ENCODE measurements around the gene NLGN3.

NLGN3 gene

DNA sequence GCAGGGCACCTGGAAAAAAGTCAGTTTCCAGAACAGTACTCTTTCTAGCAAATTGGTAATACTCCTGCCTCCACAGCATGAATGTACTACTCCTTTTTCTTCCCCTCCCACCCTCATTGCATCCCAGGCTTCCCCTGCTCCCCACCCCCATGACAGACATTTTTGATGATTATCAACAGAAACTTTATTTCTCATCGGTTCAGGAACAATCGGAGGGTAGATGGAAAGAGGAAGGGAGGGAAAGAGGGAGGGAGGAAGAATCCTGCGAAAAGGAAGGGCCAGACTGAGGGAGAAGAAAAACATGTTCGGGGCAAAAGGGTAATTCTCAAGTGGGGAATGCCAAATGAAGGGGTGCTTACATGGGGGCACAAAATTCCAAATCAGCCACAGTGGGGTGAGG, 37.4 kb upstream of the NLGN3 start:
- TF ChIP-seq GATA3 (IDR thresholded peaks at IDR 0.05; ENCODE audit: low read depth, low read length) (no peak), GATA2 (IDR thresholded peaks at IDR 0.05; ENCODE audit: low read depth, low read length) (no peak)

GRCh38 chrX:71107762-71108360, 36.8 kb upstream of the NLGN3 start:
- TF ChIP-seq GATA3 (IDR thresholded peaks at IDR 0.05; ENCODE audit: low read depth, low read length) = no peak
- TF ChIP-seq GATA2 (IDR thresholded peaks at IDR 0.05; ENCODE audit: low read depth, low read length) = no peak

- no peak for TF ChIP-seq GATA3 (IDR thresholded peaks at IDR 0.05; ENCODE audit: low read depth, low read length)
- TF ChIP-seq GATA2 (IDR thresholded peaks at IDR 0.05; ENCODE audit: low read depth, low read length) = no peak
Measured at GRCh38 chrX:71109051-71109450, 35.6 kb upstream of the NLGN3 start.

DNA sequence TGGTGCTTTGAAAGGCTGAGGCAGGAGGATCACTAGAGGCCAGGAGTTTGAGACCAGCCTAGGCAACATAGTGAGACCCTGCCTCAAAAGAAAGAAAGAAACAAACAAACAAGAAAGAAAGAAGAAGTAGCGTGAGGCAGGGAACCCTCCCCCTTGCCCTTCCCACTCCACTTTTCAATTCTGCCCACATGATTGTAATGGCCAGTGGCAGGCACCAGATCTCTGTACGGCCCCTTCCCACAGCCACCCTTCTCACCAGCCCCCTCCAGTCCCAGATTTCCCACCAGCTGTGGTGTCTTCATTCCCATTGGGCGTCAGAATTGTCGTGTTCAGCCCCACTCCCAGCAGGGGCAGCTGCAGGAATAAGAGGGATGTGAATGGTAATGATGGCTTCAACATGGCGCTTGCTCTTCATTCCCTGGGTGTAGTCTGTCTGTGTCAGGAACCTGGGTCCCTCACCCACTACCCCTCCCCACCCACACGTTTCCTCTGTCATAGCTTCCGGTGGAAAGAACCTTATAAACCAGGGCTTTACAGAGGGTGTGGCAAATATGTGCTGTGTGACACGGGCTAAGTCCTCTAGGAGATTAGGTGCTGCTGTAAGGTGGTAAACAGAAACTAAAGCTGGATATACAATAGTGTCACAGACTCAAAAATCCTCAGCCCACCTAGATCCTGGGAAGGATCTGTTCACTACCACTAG, 33.3 kb upstream of the NLGN3 start, which contains the start of gene IL2RG:
IL2RG (minus strand) TSS at position 437 of the 703 bp plus-strand sequence; CDS start at position 399, 38 bp downstream.
- TF ChIP-seq GATA2 (IDR thresholded peaks at IDR 0.05; ENCODE audit: low read depth, low read length) (no peak), GATA3 (IDR thresholded peaks at IDR 0.05; ENCODE audit: low read depth, low read length) (no peak)

- no peak for TF ChIP-seq GATA2 (IDR thresholded peaks at IDR 0.05; ENCODE audit: low read depth, low read length)
- TF ChIP-seq GATA3 (IDR thresholded peaks at IDR 0.05; ENCODE audit: low read depth, low read length) = no peak
Measured at GRCh38 chrX:71111921-71112431, 32.7 kb upstream of the NLGN3 start.

DNA sequence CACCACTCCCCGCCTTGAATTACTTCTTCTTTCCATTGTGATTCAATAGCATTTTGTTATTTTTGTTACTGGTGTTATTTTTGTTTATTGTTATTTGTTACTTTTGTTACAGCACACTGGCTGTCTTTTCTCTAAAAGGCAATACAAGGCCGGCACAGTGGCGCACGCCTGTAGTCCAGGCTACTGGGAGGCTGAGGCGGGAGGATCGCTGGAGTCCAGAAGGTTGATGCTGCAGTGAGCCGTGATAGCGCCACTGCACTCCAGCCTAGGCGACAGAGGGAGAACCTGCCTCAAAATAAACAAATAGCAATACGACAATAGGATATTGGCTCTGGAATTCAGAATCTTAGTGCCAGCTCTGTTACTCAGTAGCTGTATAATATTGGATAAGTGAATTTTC, 27.3 kb upstream of the NLGN3 start:
- TF ChIP-seq GATA2 (IDR thresholded peaks at IDR 0.05; ENCODE audit: low read depth, low read length) = no peak
- TF ChIP-seq GATA3 (IDR thresholded peaks at IDR 0.05; ENCODE audit: low read depth, low read length) = no peak

DNA sequence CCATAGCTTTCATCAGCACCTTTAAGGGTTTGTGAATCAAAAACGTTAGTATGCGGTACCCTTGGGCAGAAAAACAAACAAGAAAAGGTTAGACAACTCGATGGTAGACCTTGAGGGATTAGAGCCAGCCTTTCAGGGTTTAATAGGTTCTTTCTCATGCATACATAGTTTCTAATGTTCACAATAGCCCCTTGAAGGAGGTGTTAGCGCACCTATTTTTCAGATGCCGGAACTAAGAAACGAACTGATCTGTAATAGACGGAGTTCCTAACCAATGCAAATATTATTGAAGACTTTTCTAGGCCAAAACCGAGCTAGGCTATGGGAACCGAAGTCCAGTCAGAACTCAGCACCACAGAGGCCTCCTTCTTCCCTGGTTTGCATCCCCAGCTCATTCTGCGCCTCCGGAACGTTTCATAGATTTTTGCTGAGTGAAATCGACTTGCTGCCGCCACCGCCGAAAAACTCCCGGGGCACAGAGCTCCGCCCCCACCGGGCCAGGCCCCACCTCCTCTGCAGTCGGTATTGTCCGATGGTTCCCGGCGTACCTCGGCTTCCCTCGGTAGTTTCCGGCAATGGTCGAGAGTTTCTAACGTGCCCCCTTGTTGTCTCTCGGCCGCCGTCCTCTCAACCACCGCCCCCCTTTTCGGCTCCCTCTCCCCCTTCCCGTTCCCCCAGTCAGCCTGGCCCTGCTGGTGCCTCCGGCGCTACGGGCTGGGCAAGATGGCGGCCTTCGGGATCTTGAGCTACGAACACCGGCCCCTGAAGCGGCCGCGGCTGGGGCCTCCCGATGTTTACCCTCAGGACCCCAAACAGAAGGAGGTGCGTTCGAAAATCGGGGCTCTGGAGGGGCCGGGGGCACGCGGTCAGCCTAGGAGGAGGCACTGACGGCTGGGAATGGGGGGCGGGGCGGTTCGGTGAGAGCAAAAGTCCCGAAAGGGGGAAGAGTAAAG, 26.3 kb upstream of the NLGN3 start, which contains the start of gene MED12:
MED12 (plus strand) TSS at position 565 of the 953 bp plus-strand sequence; CDS start at position 724, 159 bp downstream.
- TF ChIP-seq GATA2 (IDR thresholded peaks at IDR 0.05; ENCODE audit: low read depth, low read length) = no peak
- TF ChIP-seq GATA3 (IDR thresholded peaks at IDR 0.05; ENCODE audit: low read depth, low read length) = no peak

DNA sequence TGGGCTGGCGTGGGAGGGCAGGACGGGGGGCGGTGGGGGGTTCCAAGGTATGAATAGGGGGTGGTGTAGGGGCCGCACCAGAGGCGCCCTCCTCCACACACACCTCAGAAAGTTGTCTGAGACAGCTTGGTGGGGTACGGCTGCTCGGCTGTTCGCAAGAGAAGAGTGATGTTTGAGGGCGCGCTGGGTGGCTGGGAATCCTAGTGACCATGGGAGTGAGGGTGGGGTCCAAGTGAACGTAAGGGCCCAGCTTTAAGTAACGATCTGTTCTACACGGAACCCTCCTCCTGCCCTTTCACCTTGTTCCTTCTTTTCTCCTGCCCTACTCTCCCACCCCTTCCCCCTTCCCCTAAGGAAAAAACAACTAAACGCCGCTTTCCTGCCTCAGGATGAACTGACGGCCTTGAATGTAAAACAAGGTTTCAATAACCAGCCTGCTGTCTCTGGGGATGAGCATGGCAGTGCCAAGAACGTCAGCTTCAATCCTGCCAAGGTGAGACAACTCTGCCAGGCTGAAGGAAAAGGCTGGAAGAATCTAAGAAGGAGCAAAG, 25.6 kb upstream of the NLGN3 start:
- TF ChIP-seq GATA3 (IDR thresholded peaks at IDR 0.05; ENCODE audit: low read depth, low read length) (no peak), GATA2 (IDR thresholded peaks at IDR 0.05; ENCODE audit: low read depth, low read length) (no peak)

GRCh38 chrX:71128166-71128833, 16.3 kb upstream of the NLGN3 start:
- no peak for TF ChIP-seq GATA2 (IDR thresholded peaks at IDR 0.05; ENCODE audit: low read depth, low read length)
- TF ChIP-seq GATA3 (IDR thresholded peaks at IDR 0.05; ENCODE audit: low read depth, low read length) = no peak

- TF ChIP-seq GATA2 (IDR thresholded peaks at IDR 0.05; ENCODE audit: low read depth, low read length) = no peak
- TF ChIP-seq GATA3 (IDR thresholded peaks at IDR 0.05; ENCODE audit: low read depth, low read length) = no peak
Measured at GRCh38 chrX:71128915-71129765, 15.5 kb upstream of the NLGN3 start.

- no peak for TF ChIP-seq GATA2 (IDR thresholded peaks at IDR 0.05; ENCODE audit: low read depth, low read length)
- no peak for TF ChIP-seq GATA3 (IDR thresholded peaks at IDR 0.05; ENCODE audit: low read depth, low read length)
Measured at GRCh38 chrX:71131510-71131909, 13.1 kb upstream of the NLGN3 start.

DNA sequence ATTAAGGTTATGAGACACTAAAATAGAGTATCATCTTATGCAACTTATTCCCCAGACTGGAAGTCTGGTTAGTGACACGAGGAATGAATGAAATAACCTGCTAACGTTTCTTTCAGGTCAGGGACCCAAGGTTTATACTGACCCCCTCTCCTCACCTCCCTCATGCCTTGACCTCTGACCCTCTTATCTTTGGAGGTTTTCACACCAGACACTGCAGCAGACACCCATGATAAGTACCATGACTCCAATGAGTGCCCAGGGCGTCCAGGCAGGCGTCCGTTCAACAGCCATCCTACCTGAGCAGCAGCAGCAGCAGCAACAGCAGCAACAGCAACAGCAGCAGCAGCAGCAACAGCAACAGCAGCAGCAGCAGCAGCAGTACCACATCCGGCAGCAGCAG, 4.2 kb upstream of the NLGN3 start:
- TF ChIP-seq GATA2 (IDR thresholded peaks at IDR 0.05; ENCODE audit: low read depth, low read length) (no peak), GATA3 (IDR thresholded peaks at IDR 0.05; ENCODE audit: low read depth, low read length) (no peak)
